ENCODE results near the gene TMC4. TPM values are rescaled to one million over a fixed set of nuclear protein-coding genes. Genes with fewer than 3 reads are reported as not detected.
A peak's percentile ranks its signal among the peaks of the same experiment; 100 is the strongest.

Gene TMC4
- total and polyA plus RNA-seq, 9 donors: 0.45 to 103 (median 6.3) TPM

GRCh38 chr19:54136086-54136863 is 36.7 kb downstream of the TMC4 start:
- TF ChIP-seq EP300 (IDR thresholded peaks at IDR 0.05) (no peak), POLR2A (IDR thresholded peaks at IDR 0.05) (no peak)
- TF ChIP-seq, protein P1, sequence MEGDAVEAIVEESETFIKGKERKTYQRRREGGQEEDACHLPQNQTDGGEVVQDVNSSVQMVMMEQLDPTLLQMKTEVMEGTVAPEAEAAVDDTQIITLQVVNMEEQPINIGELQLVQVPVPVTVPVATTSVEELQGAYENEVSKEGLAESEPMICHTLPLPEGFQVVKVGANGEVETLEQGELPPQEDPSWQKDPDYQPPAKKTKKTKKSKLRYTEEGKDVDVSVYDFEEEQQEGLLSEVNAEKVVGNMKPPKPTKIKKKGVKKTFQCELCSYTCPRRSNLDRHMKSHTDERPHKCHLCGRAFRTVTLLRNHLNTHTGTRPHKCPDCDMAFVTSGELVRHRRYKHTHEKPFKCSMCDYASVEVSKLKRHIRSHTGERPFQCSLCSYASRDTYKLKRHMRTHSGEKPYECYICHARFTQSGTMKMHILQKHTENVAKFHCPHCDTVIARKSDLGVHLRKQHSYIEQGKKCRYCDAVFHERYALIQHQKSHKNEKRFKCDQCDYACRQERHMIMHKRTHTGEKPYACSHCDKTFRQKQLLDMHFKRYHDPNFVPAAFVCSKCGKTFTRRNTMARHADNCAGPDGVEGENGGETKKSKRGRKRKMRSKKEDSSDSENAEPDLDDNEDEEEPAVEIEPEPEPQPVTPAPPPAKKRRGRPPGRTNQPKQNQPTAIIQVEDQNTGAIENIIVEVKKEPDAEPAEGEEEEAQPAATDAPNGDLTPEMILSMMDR (IDR thresholded peaks at IDR 0.05): no peak
- 3 to 4% (median 4%) methylated on average over 30 of the region's 30 CpGs for WGBS, 3 donors
- H3K27me3 ChIP-seq: no peaks in the 10 kb centered on the region
- peaks cover 4% of the 10 kb centered on the region for H3K4me1 ChIP-seq (ENCODE audit: insufficient read depth)
- intact Hi-C loops (cut with DNase I): no loop called here
- no peak for DNase-seq
- H3K36me3 ChIP-seq: no peaks in the 10 kb centered on the region
- H3K27ac ChIP-seq: no peak overlapping the region
- H3K4me3 ChIP-seq: peak overlapping the region; percentile 34
- H3K9me3 ChIP-seq: no peaks in the 10 kb centered on the region

DNA sequence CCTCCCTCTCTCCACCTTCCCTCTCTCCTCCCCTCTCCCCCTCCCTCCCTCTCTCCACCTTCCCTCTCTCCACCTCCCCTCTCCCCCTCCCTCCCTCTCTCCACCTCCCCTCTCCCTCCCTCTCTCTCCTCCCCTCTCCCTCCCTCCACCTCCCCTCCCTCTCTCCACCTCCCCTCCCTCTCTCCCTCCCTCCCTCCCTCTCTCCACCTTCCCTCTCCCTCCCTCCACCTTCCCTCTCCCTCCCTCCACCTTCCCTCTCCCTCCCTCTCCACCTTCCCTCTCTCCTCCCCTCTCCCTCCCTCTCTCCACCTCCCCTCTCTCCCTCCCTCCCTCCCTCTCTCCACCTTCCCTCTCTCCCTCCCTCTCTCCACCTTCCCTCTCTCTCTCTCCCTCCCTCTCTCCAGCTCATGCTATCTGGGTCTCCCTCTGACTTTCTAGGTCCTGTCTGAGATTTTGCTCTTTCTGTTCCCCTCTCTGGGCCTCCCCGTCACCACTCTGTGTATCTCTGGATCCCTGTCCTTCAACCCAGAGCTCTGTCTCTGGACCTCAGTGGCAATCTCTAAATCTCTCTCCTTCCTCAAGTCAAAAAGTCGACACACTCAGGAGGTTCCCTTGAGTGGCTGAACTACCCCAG is 38.9 kb downstream of the TMC4 start:
- no peaks in the 10 kb centered on the region for H3K9me3 ChIP-seq

GRCh38 chr19:54133312-54133956 is 39.5 kb downstream of the TMC4 start:
- no peak overlapping the region for H3K4me3 ChIP-seq
- DNase-seq: no peak
- H3K27me3 ChIP-seq: no peaks in the 10 kb centered on the region
- no peaks in the 10 kb centered on the region for H3K9me3 ChIP-seq
- H3K4me1 ChIP-seq (ENCODE audit: insufficient read depth): no peaks in the 10 kb centered on the region
- intact Hi-C loops (cut with DNase I): no loop called here
- no peak overlapping the region for H3K27ac ChIP-seq
- 50 to 58% (median 52%) methylated on average over 10 of the region's 10 CpGs for whole genome bisulfite sequencing, 3 donors
- TF ChIP-seq POLR2A (IDR thresholded peaks at IDR 0.05) (no peak), EP300 (IDR thresholded peaks at IDR 0.05) (no peak)
- TF ChIP-seq, protein P1 (IDR thresholded peaks at IDR 0.05): no peak
- no peaks in the 10 kb centered on the region for H3K36me3 ChIP-seq

More for the DNA sequence above, 38.9 kb downstream of the TMC4 start:
- DNase-seq: no peak
- TF ChIP-seq, protein P1 (IDR thresholded peaks at IDR 0.05): no peak
- TF ChIP-seq EP300 (IDR thresholded peaks at IDR 0.05) (no peak), POLR2A (IDR thresholded peaks at IDR 0.05) (no peak)
- no peaks in the 10 kb centered on the region for H3K27me3 ChIP-seq
- H3K27ac ChIP-seq: no peak overlapping the region
- 50 to 61% (median 60%) methylated on average over 2 of the region's 2 CpGs for WGBS, 3 donors
- H3K4me1 ChIP-seq (ENCODE audit: insufficient read depth): peaks cover 2% of the 10 kb centered on the region
- intact Hi-C loops (cut with DNase I): no loop called here
- H3K4me3 ChIP-seq: no peak overlapping the region
- H3K36me3 ChIP-seq: no peaks in the 10 kb centered on the region

GRCh38 chr19:54129617-54129996 is 43.4 kb downstream of the TMC4 start:
- no peak for DNase-seq
- intact Hi-C loops (cut with DNase I): no loop called here
- Histone ChIP-seq H3K27me3 (no peaks in the 10 kb centered on the region), H3K4me3 (no peak overlapping the region), H3K27ac (no peak overlapping the region), H3K4me1 (ENCODE audit: insufficient read depth) (no peaks in the 10 kb centered on the region), H3K9me3 (no peaks in the 10 kb centered on the region), H3K36me3 (no peaks in the 10 kb centered on the region)
- no peak for TF ChIP-seq EP300 (IDR thresholded peaks at IDR 0.05)
- TF ChIP-seq, protein P1 (IDR thresholded peaks at IDR 0.05): no peak
- 93 to 95% (median 94%) methylated on average over 4 to 20 of the region's 20 CpGs for WGBS, 3 donors

Measured in ovary (tissue), 9 donors.